Mucosa of stomach (tissue), 1 donor: Measurements from ENCODE around the gene TRAK1.
"Not testable (repeated sequence)": the region's sequence is repeated elsewhere in the genome, so short reads cannot be mapped to it uniquely, and the experiment has no call there.

Experiments
- H3K27me3 ChIP-seq: one replicate; pipeline ENCODE4 v1.7.0; 2013; ENCODE audit warnings: mild to moderate bottlenecking, low read length; ENCODE audit not compliant: control insufficient read depth, insufficient read depth
- H3K36me3 ChIP-seq: one replicate; pipeline ENCODE4 v1.7.0; 2013; ENCODE audit warnings: low read length; ENCODE audit not compliant: control insufficient read depth, insufficient read depth
- H3K4me1 ChIP-seq: one replicate; pipeline ENCODE4 v1.7.0; 2013; ENCODE audit warnings: mild to moderate bottlenecking, low read length; ENCODE audit not compliant: control insufficient read depth, insufficient read depth
- H3K4me3 ChIP-seq: one replicate; pipeline ENCODE4 v1.7.0; 2013; ENCODE audit warnings: low read length
- H3K9ac ChIP-seq: one replicate; pipeline ENCODE4 v1.7.0; 2013; ENCODE audit warnings: mild to moderate bottlenecking, low read length, moderate library complexity
- H3K9me3 ChIP-seq: one replicate; pipeline ENCODE4 v1.7.0; 2013; ENCODE audit warnings: mild to moderate bottlenecking, low read length, moderate library complexity; ENCODE audit not compliant: control insufficient read depth
- donor health status: Pancreatic carcinoma.

The TRAK1 gene

DNA sequence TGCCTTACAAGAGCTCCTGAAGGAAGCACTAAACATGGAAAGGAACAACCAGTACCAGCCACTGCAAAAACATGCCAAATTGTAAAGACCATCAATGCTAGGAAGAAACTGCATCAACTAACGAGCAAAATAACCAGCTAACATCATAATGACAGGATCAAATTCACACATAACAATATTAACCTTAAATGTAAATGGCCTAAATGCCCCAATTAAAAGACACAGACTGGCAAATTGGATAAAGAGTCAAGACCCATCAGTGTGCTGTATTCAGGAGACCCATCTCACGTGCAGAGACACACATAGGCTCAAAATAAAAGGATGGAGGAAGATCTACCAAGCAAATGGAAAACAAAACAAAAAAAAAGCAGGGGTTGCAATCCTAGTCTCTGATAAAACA, 14.8 kb downstream of the TRAK1 start:
- H3K4me1 ChIP-seq: peaks cover 13% of the 10 kb centered on the region
- not testable (repeated sequence) for H3K9me3 ChIP-seq, H3K36me3 ChIP-seq

DNA sequence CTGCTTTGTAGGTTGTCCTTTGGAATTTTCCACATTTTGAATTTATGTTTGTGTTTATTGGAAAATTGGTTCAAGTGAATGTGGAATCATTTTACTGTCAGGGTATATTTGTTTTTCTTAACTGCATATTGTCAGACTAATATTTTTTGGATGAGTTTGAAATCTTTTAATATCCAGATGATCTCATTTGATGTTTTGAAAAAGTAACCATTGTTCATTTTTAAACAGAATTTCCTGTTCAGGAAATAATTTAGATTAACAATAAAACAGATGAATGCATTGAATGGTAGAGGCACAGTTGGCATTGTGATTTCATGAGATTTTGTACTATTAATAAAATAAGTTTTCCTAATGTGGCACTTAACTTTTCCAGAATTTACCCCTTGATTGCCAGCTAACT, 15.5 kb downstream of the TRAK1 start:
- Histone ChIP-seq H3K36me3 (no peaks in the 10 kb centered on the region), H3K9me3 (no peaks in the 10 kb centered on the region), H3K4me3 (no peak overlapping the region), H3K27me3 (no peaks in the 10 kb centered on the region), H3K9ac (no peak overlapping the region), H3K4me1 (peaks cover 7% of the 10 kb centered on the region)

More for the DNA sequence above, 14.8 kb downstream of the TRAK1 start:
- not testable (repeated sequence) for H3K27me3 ChIP-seq, H3K9ac ChIP-seq, H3K4me3 ChIP-seq

DNA sequence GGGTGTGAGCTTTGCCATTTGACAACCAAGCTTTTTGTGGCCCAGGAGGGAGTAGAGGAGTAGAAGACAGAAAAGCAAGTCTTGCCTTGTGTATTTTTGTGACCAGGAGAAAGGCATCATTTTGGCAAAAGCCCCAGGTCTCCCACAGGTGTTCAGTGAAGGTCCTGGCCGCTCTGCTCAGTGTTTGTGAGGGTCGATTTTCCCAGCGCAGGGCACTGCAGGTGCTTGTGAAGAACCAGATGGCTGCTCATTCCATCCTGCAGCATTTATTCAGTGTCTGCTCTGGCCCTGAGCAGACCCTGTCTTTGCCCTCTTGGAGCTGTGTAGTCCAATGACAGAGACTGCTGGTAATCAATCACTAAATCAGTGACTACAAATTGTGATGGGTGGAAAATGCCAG, 19.5 kb downstream of the TRAK1 start:
- H3K27me3 ChIP-seq: no peaks in the 10 kb centered on the region
- H3K36me3 ChIP-seq: no peaks in the 10 kb centered on the region
- no peaks in the 10 kb centered on the region for H3K9me3 ChIP-seq
- no peak overlapping the region for H3K4me3 ChIP-seq
- no peak overlapping the region for H3K9ac ChIP-seq
- no peaks in the 10 kb centered on the region for H3K4me1 ChIP-seq

DNA sequence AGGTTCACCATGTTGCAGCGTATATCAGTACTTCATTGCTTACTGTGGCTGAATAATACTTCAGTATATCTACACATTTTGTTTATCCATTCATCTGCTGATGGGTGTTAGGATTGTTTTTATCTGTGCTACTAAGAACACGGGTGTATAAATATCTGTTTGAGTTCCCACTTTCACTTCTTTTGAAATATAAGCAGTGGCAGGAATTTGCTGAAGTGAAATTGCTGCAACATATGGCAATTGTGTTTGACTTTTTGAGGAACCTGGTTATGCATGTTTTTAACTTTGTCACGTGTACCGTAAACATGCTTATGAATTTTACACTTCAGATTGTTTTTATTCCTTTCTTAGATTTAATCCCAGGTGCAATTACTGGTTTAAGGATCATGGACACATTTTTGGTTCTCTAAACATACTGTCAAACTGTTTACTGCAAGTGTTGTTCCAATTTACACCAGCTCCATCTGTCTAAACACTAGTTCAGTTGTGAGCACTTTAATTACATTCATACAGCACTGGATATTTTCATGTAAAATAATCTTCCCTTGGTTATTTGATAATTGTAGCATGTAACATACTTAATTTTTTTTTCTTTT, 23.1 kb downstream of the TRAK1 start:
- Histone ChIP-seq H3K27me3 (no peaks in the 10 kb centered on the region), H3K4me1 (peaks cover 11% of the 10 kb centered on the region), H3K9ac (no peak overlapping the region), H3K9me3 (no peaks in the 10 kb centered on the region), H3K36me3 (no peaks in the 10 kb centered on the region), H3K4me3 (no peak overlapping the region)

DNA sequence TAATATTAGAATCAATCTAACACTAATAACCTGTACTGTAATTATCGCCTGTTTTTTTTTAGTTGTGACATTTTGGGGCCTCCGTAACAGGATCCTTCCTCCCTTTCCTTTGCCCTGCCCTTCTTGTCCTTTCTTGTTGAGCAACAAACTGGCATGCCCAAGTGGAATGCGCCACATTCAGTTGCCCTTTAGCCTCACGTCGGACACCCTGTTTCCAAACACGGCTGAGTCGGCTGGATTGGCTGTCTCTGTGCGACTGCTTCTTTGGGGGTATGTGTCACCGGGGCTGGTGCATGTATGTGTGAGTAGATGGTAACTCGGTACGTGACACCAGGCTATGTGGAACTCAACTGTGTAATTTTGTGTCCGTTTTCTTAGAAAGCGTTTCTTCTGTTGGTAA, 24.1 kb downstream of the TRAK1 start:
- H3K4me3 ChIP-seq: no peak overlapping the region
- no peak overlapping the region for H3K9ac ChIP-seq
- H3K4me1 ChIP-seq: peaks cover 16% of the 10 kb centered on the region

DNA sequence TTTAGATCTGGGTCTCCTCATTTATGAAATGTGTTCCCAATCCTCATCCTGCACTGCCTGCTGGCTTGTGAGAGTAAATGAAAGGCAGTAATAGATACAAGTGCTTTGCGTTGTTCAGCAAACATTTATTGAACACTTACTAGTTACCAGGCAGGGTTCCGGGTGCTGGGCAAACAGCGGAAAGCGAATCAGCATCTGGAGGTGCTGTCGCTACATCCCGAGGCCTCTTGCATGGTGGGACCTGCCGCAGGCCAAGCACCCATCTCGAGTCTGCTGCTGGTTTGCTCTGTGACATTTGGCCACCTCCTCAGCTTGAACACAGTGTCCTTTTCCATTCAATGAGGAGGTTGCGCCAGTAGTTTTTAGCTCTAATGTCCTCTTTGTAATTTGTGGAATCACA, 24.8 kb downstream of the TRAK1 start:
- Histone ChIP-seq H3K27me3 (no peaks in the 10 kb centered on the region), H3K36me3 (no peaks in the 10 kb centered on the region), H3K9me3 (no peaks in the 10 kb centered on the region), H3K4me1 (peaks cover 19% of the 10 kb centered on the region), H3K9ac (no peak overlapping the region), H3K4me3 (no peak overlapping the region)

More for the DNA sequence above, 24.1 kb downstream of the TRAK1 start:
- no peaks in the 10 kb centered on the region for H3K36me3 ChIP-seq
- no peaks in the 10 kb centered on the region for H3K27me3 ChIP-seq
- H3K9me3 ChIP-seq: no peaks in the 10 kb centered on the region

DNA sequence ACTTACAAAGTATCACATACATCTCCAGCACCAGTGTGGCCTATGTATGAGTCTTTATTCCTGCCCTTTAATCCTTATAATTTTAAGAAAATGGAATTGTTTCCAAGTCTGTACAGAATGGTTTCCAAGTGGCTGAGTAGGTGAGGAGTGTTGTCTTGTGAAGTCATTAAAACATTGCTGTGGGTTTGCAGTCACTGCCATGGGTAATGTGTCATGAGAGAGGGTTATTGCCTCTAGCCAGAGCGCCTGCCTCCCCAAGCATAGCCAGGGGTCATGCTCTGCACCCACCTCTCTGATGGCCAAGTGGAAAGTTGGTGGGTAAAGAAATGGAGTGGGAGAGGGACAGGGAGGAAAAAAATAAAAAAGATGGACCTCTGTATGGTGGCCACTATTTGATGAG, 25.3 kb downstream of the TRAK1 start:
- Histone ChIP-seq H3K36me3 (no peaks in the 10 kb centered on the region), H3K4me1 (peaks cover 19% of the 10 kb centered on the region), H3K9ac (no peak overlapping the region), H3K4me3 (no peak overlapping the region), H3K9me3 (no peaks in the 10 kb centered on the region), H3K27me3 (no peaks in the 10 kb centered on the region)

DNA sequence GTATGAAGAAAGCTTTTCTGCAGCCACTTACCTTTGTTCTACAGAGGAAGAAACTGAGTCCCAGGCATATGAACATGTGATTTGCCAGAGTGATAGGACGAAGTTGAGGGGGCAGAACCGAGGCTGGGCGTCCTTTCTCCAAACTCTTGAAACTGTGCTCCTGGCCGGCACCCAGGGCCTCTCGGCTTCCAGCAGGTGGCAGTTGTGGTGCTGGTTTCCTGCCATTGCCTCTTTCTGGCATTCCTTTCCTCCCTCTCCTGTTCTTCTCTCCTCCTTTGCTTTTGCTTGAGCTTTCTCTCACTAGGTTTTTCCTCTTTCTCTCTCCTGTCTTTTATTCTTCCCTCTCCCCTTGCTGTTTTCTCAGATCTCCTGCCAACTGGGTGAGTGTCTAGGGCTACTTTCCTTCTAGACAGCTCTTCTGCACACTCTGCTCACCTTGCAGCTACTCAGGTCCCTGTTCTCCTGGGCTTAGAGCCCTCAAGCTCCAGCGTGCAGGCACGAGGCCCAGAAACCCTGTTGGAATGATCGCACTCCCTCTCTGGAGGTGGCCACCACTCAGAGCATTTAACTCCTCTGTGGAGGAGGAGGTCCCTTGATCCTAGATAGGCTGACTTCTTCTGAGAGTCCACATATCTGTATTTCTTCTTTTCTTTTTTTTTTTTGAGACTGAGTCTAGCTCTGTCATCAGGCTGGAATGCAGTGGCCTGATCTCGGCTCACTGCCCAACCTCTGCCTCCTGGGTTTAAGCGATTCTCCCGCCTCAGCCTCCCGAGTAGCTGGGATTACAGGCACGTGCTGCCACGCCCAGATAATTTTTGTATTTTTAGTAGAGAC, 26.2 kb downstream of the TRAK1 start:
- H3K4me3 ChIP-seq: no peak overlapping the region

DNA sequence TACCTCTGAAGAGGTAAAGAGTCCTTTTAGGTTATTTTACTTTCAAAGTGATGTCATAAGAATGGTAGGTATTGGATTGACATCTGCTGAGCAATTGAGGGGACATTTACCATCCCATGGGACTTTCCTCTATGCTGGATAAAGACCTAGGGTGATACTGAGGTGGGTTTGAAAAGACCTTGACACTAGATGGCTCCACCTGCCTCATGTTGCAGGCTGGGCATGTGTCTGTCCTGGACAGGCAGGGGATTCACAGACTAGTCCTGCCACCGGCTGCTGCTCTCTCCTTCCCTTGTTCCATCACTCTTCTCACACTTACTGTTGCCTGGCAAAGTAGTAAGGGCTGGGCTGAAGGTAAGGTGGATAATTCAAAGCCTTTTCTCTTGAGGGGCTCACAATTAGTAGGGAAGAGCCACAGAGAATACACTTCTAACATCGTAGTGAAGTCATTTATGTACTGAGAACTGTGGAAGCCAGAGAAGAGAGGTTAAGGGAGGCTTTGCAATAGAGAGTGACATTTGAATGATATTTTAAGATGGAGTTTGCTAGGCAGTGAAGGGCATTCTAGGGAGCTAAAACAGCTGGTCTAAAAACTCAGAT, 27.7 kb downstream of the TRAK1 start:
- H3K4me1 ChIP-seq: peaks cover 40% of the 10 kb centered on the region
- no peaks in the 10 kb centered on the region for H3K9me3 ChIP-seq
- no peak overlapping the region for H3K4me3 ChIP-seq
- H3K9ac ChIP-seq: no peak overlapping the region
- H3K36me3 ChIP-seq: no peaks in the 10 kb centered on the region
- H3K27me3 ChIP-seq: no peaks in the 10 kb centered on the region

More for the DNA sequence above, 26.2 kb downstream of the TRAK1 start:
- Histone ChIP-seq H3K4me1 (peaks cover 25% of the 10 kb centered on the region), H3K27me3 (no peaks in the 10 kb centered on the region), H3K9me3 (no peaks in the 10 kb centered on the region), H3K9ac (no peak overlapping the region), H3K36me3 (no peaks in the 10 kb centered on the region)

DNA sequence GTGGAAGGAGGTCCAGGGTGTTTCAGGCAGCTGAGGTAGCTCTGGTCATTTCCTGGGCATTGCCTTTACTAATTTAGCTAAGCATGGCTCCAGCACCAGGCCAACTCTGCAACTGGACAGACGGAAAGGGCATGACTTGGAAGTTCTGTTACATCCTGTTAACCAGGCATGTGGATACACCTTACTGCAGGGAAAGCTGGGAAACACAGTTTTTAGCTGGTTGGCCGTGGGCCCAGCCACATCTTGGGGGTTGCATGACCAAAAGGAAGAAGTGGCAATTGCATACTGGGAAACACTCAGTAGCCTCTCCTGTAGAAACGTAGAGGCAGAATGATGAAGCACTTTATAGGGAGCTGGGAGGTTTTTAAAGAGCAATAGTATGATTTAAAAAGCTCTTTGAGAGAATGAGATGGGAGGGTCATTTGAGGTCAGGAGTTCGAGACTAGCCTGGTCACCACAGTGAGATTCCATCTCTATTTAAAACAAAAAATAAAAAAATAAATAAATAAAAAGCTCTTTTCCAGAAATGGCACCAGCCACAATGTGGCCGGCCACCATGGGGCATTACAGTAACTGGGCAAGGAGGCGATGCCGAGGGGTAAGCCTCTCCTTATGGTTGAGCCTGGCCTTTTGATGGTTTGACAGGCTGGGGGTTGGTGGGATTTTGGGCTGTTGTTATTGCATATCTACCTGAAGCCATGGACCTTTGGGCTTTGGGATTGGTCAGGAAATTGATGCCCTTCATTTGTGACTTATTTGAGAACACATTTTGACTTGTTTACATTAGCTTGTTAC, 28.6 kb downstream of the TRAK1 start:
- Histone ChIP-seq H3K4me3 (no peak overlapping the region), H3K9me3 (no peaks in the 10 kb centered on the region), H3K4me1 (peaks cover 45% of the 10 kb centered on the region), H3K27me3 (no peaks in the 10 kb centered on the region), H3K36me3 (no peaks in the 10 kb centered on the region), H3K9ac (no peak overlapping the region)

DNA sequence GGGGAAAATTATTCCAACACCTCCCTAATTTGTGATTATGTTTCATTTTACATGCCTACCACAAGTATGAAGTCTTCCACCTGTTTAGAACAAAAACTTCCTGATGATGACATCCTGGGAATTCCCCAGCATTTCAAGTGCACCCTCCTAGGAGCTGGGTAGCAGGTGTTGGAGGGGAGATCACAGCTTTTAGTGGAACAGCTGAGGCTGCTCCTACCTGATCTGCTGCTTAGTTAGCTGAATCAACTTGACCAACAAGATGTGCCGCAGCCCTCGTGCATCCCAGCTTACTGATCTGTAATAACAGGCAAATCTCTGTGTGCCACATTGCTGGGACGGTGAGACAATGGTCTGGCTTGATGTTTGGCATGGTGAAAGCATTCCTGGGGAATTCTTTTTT, 29.7 kb downstream of the TRAK1 start:
- H3K9ac ChIP-seq: no peak overlapping the region
- H3K36me3 ChIP-seq: no peaks in the 10 kb centered on the region
- H3K4me1 ChIP-seq: peaks cover 45% of the 10 kb centered on the region
- H3K9me3 ChIP-seq: no peaks in the 10 kb centered on the region
- no peaks in the 10 kb centered on the region for H3K27me3 ChIP-seq
- H3K4me3 ChIP-seq: no peak overlapping the region
